ENCODE results near the gene FAT1. TPM values are rescaled to one million over a fixed set of nuclear protein-coding genes. Genes with fewer than 3 reads are reported as not detected.

Gene FAT1
- total RNA-seq, 1 donor from 2014 or later, result 67.7 TPM

GRCh38 chr4:186703510-186703909, 20.1 kb downstream of the FAT1 start:
- TF ChIP-seq CTCF (IDR thresholded peaks at IDR 0.05; ENCODE audit: unreplicated experiment), result no peak
- H3K9me3 Mint-ChIP-seq (ENCODE audit: unreplicated experiment), result no peaks in the 10 kb centered on the region
- no peak for DNase-seq (ENCODE audit: low spot score)
- no peak overlapping the region for H3K4me3 Mint-ChIP-seq (ENCODE audit: unreplicated experiment)
- peaks cover 9% of the 10 kb centered on the region for H3K4me1 Mint-ChIP-seq (ENCODE audit: unreplicated experiment)
- H3K27ac Mint-ChIP-seq (ENCODE audit: unreplicated experiment), result no peak overlapping the region
- peaks cover 13% of the 10 kb centered on the region for H3K36me3 Mint-ChIP-seq (ENCODE audit: low read depth, unreplicated experiment)
- H3K27me3 Mint-ChIP-seq (ENCODE audit: unreplicated experiment), result no peaks in the 10 kb centered on the region

- no peak for DNase-seq (ENCODE audit: low spot score)
- Mint-ChIP-seq H3K9me3 (ENCODE audit: unreplicated experiment) (no peaks in the 10 kb centered on the region), H3K4me3 (ENCODE audit: unreplicated experiment) (no peak overlapping the region), H3K27me3 (ENCODE audit: unreplicated experiment) (no peaks in the 10 kb centered on the region), H3K27ac (ENCODE audit: unreplicated experiment) (no peak overlapping the region), H3K4me1 (ENCODE audit: unreplicated experiment) (peaks cover 9% of the 10 kb centered on the region), H3K36me3 (ENCODE audit: low read depth, unreplicated experiment) (peaks cover 11% of the 10 kb centered on the region)
- TF ChIP-seq CTCF (IDR thresholded peaks at IDR 0.05; ENCODE audit: unreplicated experiment), result no peak
Measured at GRCh38 chr4:186702940-186703339, 20.7 kb downstream of the FAT1 start.

GRCh38 chr4:186702297-186702696, 21.4 kb downstream of the FAT1 start:
- Mint-ChIP-seq H3K36me3 (ENCODE audit: low read depth, unreplicated experiment) (peaks cover 9% of the 10 kb centered on the region), H3K27ac (ENCODE audit: unreplicated experiment) (no peak overlapping the region), H3K4me3 (ENCODE audit: unreplicated experiment) (no peak overlapping the region), H3K4me1 (ENCODE audit: unreplicated experiment) (peaks cover 9% of the 10 kb centered on the region), H3K27me3 (ENCODE audit: unreplicated experiment) (no peaks in the 10 kb centered on the region), H3K9me3 (ENCODE audit: unreplicated experiment) (no peaks in the 10 kb centered on the region)
- TF ChIP-seq CTCF (IDR thresholded peaks at IDR 0.05; ENCODE audit: unreplicated experiment), result no peak
- no peak for DNase-seq (ENCODE audit: low spot score)

GRCh38 chr4:186701788-186702187, 21.9 kb downstream of the FAT1 start:
- peaks cover 9% of the 10 kb centered on the region for H3K4me1 Mint-ChIP-seq (ENCODE audit: unreplicated experiment)
- H3K9me3 Mint-ChIP-seq (ENCODE audit: unreplicated experiment), result no peaks in the 10 kb centered on the region
- H3K36me3 Mint-ChIP-seq (ENCODE audit: low read depth, unreplicated experiment), result peaks cover 4% of the 10 kb centered on the region
- H3K4me3 Mint-ChIP-seq (ENCODE audit: unreplicated experiment), result no peak overlapping the region
- no peak overlapping the region for H3K27ac Mint-ChIP-seq (ENCODE audit: unreplicated experiment)
- no peaks in the 10 kb centered on the region for H3K27me3 Mint-ChIP-seq (ENCODE audit: unreplicated experiment)
- no peak for DNase-seq (ENCODE audit: low spot score)
- no peak for TF ChIP-seq CTCF (IDR thresholded peaks at IDR 0.05; ENCODE audit: unreplicated experiment)

- TF ChIP-seq CTCF (IDR thresholded peaks at IDR 0.05; ENCODE audit: unreplicated experiment), result no peak
- Mint-ChIP-seq H3K36me3 (ENCODE audit: low read depth, unreplicated experiment) (peaks cover 3% of the 10 kb centered on the region), H3K9me3 (ENCODE audit: unreplicated experiment) (no peaks in the 10 kb centered on the region), H3K4me1 (ENCODE audit: unreplicated experiment) (peaks cover 9% of the 10 kb centered on the region), H3K4me3 (ENCODE audit: unreplicated experiment) (no peak overlapping the region), H3K27me3 (ENCODE audit: unreplicated experiment) (no peaks in the 10 kb centered on the region), H3K27ac (ENCODE audit: unreplicated experiment) (no peak overlapping the region)
- DNase-seq (ENCODE audit: low spot score), result no peak
Measured at GRCh38 chr4:186701273-186701672, 22.4 kb downstream of the FAT1 start.
